EH (cell line): ENCODE data around the gene KCNQ4.

Source experiments
- DNase-seq: peaks from one replicate; pipeline ENCODE4 v3.0.0-alpha.2; 2015; ENCODE audit warnings: low read depth

KCNQ4 gene

GRCh38 chr1:40783001-40783905 lies at the start of gene KCNQ4:
Gene KCNQ4 (plus strand): TSS chr1:40783787. CDS start chr1:40784094, 307 bp downstream.
- peak; percentile 36 for DNase-seq

GRCh38 chr1:40734882-40735628 lies 48.5 kb upstream of the KCNQ4 start:
- DNase-seq: no peak

GRCh38 chr1:40736085-40736531 lies 47.5 kb upstream of the KCNQ4 start:
- peak; percentile 76 for DNase-seq

- peak; percentile 70 for DNase-seq
Observed at GRCh38 chr1:40738831-40739230, 44.8 kb upstream of the KCNQ4 start.

- peak; percentile 70 for DNase-seq
Observed at GRCh38 chr1:40739455-40740008, 44.1 kb upstream of the KCNQ4 start.

GRCh38 chr1:40740039-40740996 lies 43.3 kb upstream of the KCNQ4 start:
- peak; percentile 19 for DNase-seq

- DNase-seq: no peak
Observed at GRCh38 chr1:40740997-40741736, 42.4 kb upstream of the KCNQ4 start.

- peak; percentile 46 for DNase-seq
Observed at GRCh38 chr1:40742363-40743061, 41.1 kb upstream of the KCNQ4 start.

- no peak for DNase-seq
Observed at GRCh38 chr1:40743452-40743851, 40.1 kb upstream of the KCNQ4 start.

GRCh38 chr1:40743860-40744259 lies 39.7 kb upstream of the KCNQ4 start:
- DNase-seq: no peak

GRCh38 chr1:40745176-40745575 lies 38.4 kb upstream of the KCNQ4 start:
- peak; percentile 79 for DNase-seq

- no peak for DNase-seq
Observed at GRCh38 chr1:40746344-40747090, 37.1 kb upstream of the KCNQ4 start.

- no peak for DNase-seq
Observed at GRCh38 chr1:40748841-40749718, 34.5 kb upstream of the KCNQ4 start.

- no peak for DNase-seq
Observed at GRCh38 chr1:40749817-40750216, 33.8 kb upstream of the KCNQ4 start.

GRCh38 chr1:40750451-40750908 lies 33.1 kb upstream of the KCNQ4 start:
- peak; percentile 72 for DNase-seq

- no peak for DNase-seq
Observed at GRCh38 chr1:40751802-40752201, 31.8 kb upstream of the KCNQ4 start.

GRCh38 chr1:40753142-40753882 lies 30.3 kb upstream of the KCNQ4 start:
- no peak for DNase-seq

GRCh38 chr1:40754201-40754600 lies 29.4 kb upstream of the KCNQ4 start:
- DNase-seq: no peak
